Calu3 (cell line): Measurements from ENCODE around the gene TRIO. TPM values are rescaled to one million over a fixed set of nuclear protein-coding genes. Genes with fewer than 3 reads are reported as not detected.

ENCODE experiments used
- BruUV-seq: library from RNA; stranded (reverse); fragments of 400-500 nt; replicated peaks from 2 replicates; lab custom pipeline; 2021; lab: Mats Ljungman, UMichigan
- CTCF ChIA-PET: fragments of 300-600 bp; sonication (Branson Sonifier 250); formaldehyde crosslinking; loops from one replicate; lab custom pipeline; 2022; ENCODE audit warnings: antibody characterized with exemption; lab: Charles Lee
- DNase-seq: peaks from one replicate; pipeline ENCODE4 v3.0.0; 2022
- H3K27ac Mint-ChIP-seq: one replicate; pipeline ENCODE4 v1.8.0; 2022; ENCODE audit warnings: mixed read lengths; ENCODE audit not compliant: unreplicated experiment
- H3K27me3 Mint-ChIP-seq: one replicate; pipeline ENCODE4 v1.8.0; 2022; ENCODE audit warnings: mixed read lengths; ENCODE audit not compliant: unreplicated experiment
- H3K36me3 Mint-ChIP-seq: one replicate; pipeline ENCODE4 v1.8.0; 2022; ENCODE audit warnings: mild to moderate bottlenecking, moderate library complexity, mixed read lengths; ENCODE audit not compliant: insufficient read depth, unreplicated experiment
- H3K4me1 Mint-ChIP-seq: one replicate; pipeline ENCODE4 v1.8.0; 2022; ENCODE audit warnings: mild to moderate bottlenecking, low read depth, mixed read lengths; ENCODE audit not compliant: unreplicated experiment
- H3K4me3 Mint-ChIP-seq: one replicate; pipeline ENCODE4 v1.8.0; 2022; ENCODE audit warnings: mild to moderate bottlenecking, low read depth, moderate library complexity, mixed read lengths; ENCODE audit not compliant: unreplicated experiment
- H3K9me3 Mint-ChIP-seq: one replicate; pipeline ENCODE4 v1.8.0; 2022; ENCODE audit warnings: low read depth, mixed read lengths; ENCODE audit not compliant: unreplicated experiment
- intact Hi-C: fragments of 100-400 bp; cut with micrococcal nuclease; formaldehyde crosslinking; loops from one replicate; pipeline ENCODE4 v1.10.0; 2022; ENCODE audit not compliant: unreplicated experiment
- total RNA-seq: library from RNA; stranded (reverse); gene quantifications from 2 replicates; pipeline ENCODE4 v1.2.3, GENCODE V29; 2022
- TF ChIP-seq, protein P1 (sequence below): fragments of 200-600 bp; IDR thresholded peaks from one replicate; pipeline ENCODE4 v1.8.0; 2022; ENCODE audit warnings: antibody characterized with exemption; ENCODE audit not compliant: unreplicated experiment

The TRIO gene
- total RNA-seq, 1 experiment from 2014 or later: 183 TPM

- intact Hi-C loops: no loop called here
- no peaks in the 10 kb centered on the region for H3K27me3 Mint-ChIP-seq
- H3K36me3 Mint-ChIP-seq: peaks cover 4% of the 10 kb centered on the region
- TF ChIP-seq, protein P1, sequence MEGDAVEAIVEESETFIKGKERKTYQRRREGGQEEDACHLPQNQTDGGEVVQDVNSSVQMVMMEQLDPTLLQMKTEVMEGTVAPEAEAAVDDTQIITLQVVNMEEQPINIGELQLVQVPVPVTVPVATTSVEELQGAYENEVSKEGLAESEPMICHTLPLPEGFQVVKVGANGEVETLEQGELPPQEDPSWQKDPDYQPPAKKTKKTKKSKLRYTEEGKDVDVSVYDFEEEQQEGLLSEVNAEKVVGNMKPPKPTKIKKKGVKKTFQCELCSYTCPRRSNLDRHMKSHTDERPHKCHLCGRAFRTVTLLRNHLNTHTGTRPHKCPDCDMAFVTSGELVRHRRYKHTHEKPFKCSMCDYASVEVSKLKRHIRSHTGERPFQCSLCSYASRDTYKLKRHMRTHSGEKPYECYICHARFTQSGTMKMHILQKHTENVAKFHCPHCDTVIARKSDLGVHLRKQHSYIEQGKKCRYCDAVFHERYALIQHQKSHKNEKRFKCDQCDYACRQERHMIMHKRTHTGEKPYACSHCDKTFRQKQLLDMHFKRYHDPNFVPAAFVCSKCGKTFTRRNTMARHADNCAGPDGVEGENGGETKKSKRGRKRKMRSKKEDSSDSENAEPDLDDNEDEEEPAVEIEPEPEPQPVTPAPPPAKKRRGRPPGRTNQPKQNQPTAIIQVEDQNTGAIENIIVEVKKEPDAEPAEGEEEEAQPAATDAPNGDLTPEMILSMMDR: no peak
- no peaks in the 10 kb centered on the region for H3K9me3 Mint-ChIP-seq
- CTCF ChIA-PET: no interaction called here
- no peak overlapping the region for H3K27ac Mint-ChIP-seq
- H3K4me3 Mint-ChIP-seq: no peak overlapping the region
- peaks cover 74% of the 10 kb centered on the region for H3K4me1 Mint-ChIP-seq
- no peak for DNase-seq
- no TSS peak for BruUV-seq
Observed at GRCh38 chr5:14184082-14184481, 40.9 kb downstream of the TRIO start.

DNA sequence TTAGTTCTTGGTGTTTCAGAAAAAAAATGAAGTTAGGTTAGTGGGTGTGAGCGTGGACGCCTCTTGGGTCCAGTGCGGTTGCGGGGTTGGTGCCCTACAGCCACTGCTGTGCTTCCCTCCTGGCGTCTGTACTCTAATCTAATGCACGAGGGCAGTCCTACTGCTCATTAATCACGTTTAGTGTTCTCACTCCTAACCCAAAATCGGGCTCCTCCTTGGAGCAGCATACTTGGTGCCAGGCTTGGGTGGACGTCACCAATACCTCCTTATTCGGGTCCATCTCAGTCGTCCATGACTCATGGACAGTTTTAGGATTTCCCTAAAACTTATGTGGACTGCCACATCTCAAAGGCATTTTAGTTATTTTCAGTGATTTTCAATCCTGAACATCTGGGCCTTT, 41.6 kb downstream of the TRIO start:
- no peak overlapping the region for H3K4me3 Mint-ChIP-seq
- BruUV-seq: no TSS peak
- no peaks in the 10 kb centered on the region for H3K9me3 Mint-ChIP-seq
- intact Hi-C loops: no loop called here
- no peak for DNase-seq
- CTCF ChIA-PET: no interaction called here
- H3K4me1 Mint-ChIP-seq: peaks cover 80% of the 10 kb centered on the region
- no peaks in the 10 kb centered on the region for H3K27me3 Mint-ChIP-seq
- peak overlapping the region; percentile 94 for H3K27ac Mint-ChIP-seq
- H3K36me3 Mint-ChIP-seq: peaks cover 7% of the 10 kb centered on the region
- TF ChIP-seq, protein P1: no peak

DNA sequence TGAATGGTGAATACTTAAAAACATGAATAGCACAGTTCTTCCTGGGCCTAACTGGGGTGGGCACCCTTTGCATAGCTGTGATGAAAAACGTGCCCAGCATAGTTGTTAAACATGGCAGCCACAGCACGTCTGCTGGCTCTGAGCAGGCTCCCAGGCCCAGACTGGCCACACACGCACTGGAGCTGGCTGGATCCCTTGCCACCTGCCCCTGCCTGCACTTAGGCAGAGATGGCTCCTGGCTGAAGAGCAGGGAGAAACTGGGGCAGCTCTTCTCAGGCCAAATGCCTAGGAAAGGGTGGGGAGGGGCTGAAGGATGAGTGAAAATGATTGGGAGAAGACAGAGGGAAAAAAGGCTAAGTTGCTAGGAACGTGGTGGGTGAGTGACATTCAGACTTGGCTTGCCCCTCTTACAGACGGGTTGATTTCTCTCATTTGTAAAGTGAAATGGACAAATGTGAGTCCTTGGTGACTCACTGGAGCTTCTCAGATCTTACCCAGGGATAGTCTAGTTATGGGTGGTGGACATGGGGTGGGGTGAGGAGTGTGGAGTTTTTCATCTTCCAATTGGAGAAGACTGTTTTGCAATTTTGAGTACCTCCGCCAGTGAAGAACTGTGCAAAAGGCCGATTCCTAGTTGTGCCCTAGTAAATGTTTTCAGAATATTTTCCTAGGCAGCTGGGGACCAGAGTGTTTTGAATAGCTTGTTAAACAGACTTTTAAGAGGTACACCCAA, 42.4 kb downstream of the TRIO start:
- CTCF ChIA-PET: interaction anchor here (0.8 kb wide), 1 partner anchor 18 kb away, joined by 3 read pairs; no protein-coding TSS in a partner anchor

DNA sequence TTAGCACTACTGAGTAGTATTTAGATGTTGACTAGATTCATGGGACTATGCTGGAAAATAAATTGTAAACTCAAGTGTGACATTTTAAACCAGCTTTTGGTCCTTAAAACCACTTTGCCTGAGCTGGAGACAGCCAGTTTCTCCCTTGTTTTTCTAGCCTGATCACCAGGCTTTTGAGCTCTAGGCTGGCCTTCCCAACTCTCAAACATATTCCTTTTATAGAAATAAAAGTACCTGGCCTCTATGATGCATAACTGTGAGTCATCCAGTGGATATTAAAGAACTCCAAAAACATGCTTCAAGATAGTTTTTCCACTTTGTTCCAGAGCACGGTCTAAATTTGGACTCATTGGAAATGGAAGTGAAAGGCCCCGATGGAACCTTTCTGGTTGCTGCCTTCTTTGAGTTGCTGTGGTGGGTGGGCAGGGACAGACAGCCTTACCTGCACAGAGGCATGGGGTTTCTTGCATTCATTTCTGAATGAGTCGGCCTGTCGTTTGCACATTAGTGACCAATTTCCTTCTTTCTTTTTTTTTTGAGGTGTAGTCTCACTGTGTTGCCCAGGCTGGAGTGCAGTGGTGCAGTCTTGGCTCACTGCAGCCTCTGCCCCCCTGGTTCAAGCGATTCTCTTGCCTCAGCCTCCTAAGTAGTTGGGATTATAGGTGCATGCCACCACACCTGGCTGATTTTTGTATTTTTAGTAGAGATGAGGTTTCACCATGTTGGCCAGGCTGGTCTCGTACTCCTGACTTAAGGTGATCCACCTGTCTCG, 43.1 kb downstream of the TRIO start:
- peaks cover 95% of the 10 kb centered on the region for H3K4me1 Mint-ChIP-seq
- CTCF ChIA-PET: interaction anchor here (0.8 kb wide), 1 partner anchor 19 kb away, joined by 3 read pairs; no protein-coding TSS in a partner anchor
- H3K36me3 Mint-ChIP-seq: peaks cover 13% of the 10 kb centered on the region
- H3K27ac Mint-ChIP-seq: peak overlapping the region; percentile 94
- no peaks in the 10 kb centered on the region for H3K27me3 Mint-ChIP-seq
- intact Hi-C loops: no loop called here
- no peak for DNase-seq
- no TSS peak for BruUV-seq
- TF ChIP-seq, protein P1: no peak
- H3K4me3 Mint-ChIP-seq: peak overlapping the region; percentile 54
- H3K9me3 Mint-ChIP-seq: no peaks in the 10 kb centered on the region

More for the DNA sequence above, 42.4 kb downstream of the TRIO start:
- no TSS peak for BruUV-seq
- peak overlapping the region; percentile 94 for H3K27ac Mint-ChIP-seq
- no peak for DNase-seq
- H3K4me1 Mint-ChIP-seq: peaks cover 88% of the 10 kb centered on the region
- no peaks in the 10 kb centered on the region for H3K27me3 Mint-ChIP-seq
- intact Hi-C loops: no loop called here
- TF ChIP-seq, protein P1: no peak
- H3K4me3 Mint-ChIP-seq: peak overlapping the region; percentile 54
- H3K9me3 Mint-ChIP-seq: no peaks in the 10 kb centered on the region
- peaks cover 13% of the 10 kb centered on the region for H3K36me3 Mint-ChIP-seq
